ENCODE data around the gene FGB. TPM values are rescaled to one million over a fixed set of nuclear protein-coding genes. Genes with fewer than 3 reads are reported as not detected.

FGB gene
- total RNA-seq, 2 donors from 2014 or later = not detected

Other genes starting within 250 kb of the FGB start
- gene DCHS2, start 71.2 kb upstream of the FGB start, total RNA-seq = not detected
- gene PLRG1, start 12.6 kb upstream of the FGB start, total RNA-seq = 10 to 100 TPM; 92.6 to 100.0 TPM
- not detected for gene FGA, start 27.7 kb downstream of the FGB start, total RNA-seq
- gene FGG, start 49.6 kb downstream of the FGB start, total RNA-seq = not detected
- gene LRAT, start 181.0 kb downstream of the FGB start, total RNA-seq = not detected
- gene RBM46, start 218.3 kb downstream of the FGB start, total RNA-seq = not detected

Data from activated naive CD4-positive, alpha-beta T cell treated with anti-CD3 and anti-CD28 coated beads, Interleukin-2, amount 50 U/mL, for 72 hours (primary cell).